ENCODE data around the gene DAGLB.

The DAGLB gene

GRCh38 chr7:6495597-6496262 is 48.0 kb upstream of the DAGLB start:
- H3K79me2 ChIP-seq (ENCODE audit: insufficient read depth, low read length): no peaks in the 10 kb centered on the region
- no peak overlapping the region for H3K9ac ChIP-seq (ENCODE audit: low read length)
- H3K4me2 ChIP-seq (ENCODE audit: low read length): no peak overlapping the region
- H3K27ac ChIP-seq (ENCODE audit: low read depth, low read length, poor library complexity, severe bottlenecking): no peak overlapping the region
- TF ChIP-seq CTCF (IDR thresholded peaks at IDR 0.05; ENCODE audit: low read length) (no peak), EZH2 (IDR thresholded peaks at IDR 0.05; ENCODE audit: borderline replicate concordance, low read length) (no peak)
- no peak overlapping the region for H3K4me3 ChIP-seq (ENCODE audit: low read depth, low read length, poor library complexity, severe bottlenecking)
- no peaks in the 10 kb centered on the region for H3K36me3 ChIP-seq (ENCODE audit: insufficient read depth, low read length)
- H3K9me2 ChIP-seq (ENCODE audit: low read depth, low read length): no peaks in the 10 kb centered on the region
- no peak overlapping the region for H2AFZ ChIP-seq (ENCODE audit: low read length)
- H3K4me1 ChIP-seq (ENCODE audit: insufficient read depth, low read length, severe bottlenecking): no peaks in the 10 kb centered on the region
- H3K9me3 ChIP-seq (ENCODE audit: low read length): no peaks in the 10 kb centered on the region
- no peaks in the 10 kb centered on the region for H3F3A ChIP-seq (ENCODE audit: insufficient read depth, low read length)
- H4K20me1 ChIP-seq (ENCODE audit: insufficient read depth, low read length): no peaks in the 10 kb centered on the region
- no peaks in the 10 kb centered on the region; the same call in 1 of the 2 replicates for H3K27me3 ChIP-seq (ENCODE audit: insufficient read depth, low read length)

DNA sequence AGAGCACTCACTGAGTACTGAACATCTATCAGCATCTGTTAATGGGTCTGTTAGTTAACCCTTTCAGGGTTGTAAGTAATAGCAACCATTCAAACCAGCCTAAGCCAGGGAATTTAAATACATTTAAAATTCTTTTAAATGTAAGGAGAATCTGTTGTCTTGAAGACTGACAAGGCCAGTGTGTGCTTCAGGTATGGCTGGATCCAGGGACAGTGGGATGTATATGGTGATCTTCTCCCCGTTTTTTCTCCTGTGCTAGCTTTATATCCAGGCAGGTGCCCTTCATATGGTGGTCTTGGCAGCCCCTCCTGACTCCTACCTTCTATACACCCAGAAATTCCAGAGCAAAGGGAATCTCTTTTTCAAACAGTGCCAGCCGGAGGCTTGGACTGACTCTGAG is 46.6 kb upstream of the DAGLB start:
- H3K4me3 ChIP-seq (ENCODE audit: low read depth, low read length, poor library complexity, severe bottlenecking): no peak overlapping the region
- H2AFZ ChIP-seq (ENCODE audit: low read length): no peak overlapping the region
- H3K9me2 ChIP-seq (ENCODE audit: low read depth, low read length): no peaks in the 10 kb centered on the region
- H4K20me1 ChIP-seq (ENCODE audit: insufficient read depth, low read length): no peaks in the 10 kb centered on the region
- H3K27ac ChIP-seq (ENCODE audit: low read depth, low read length, poor library complexity, severe bottlenecking): no peak overlapping the region
- H3K9ac ChIP-seq (ENCODE audit: low read length): no peak overlapping the region
- H3K27me3 ChIP-seq (ENCODE audit: insufficient read depth, low read length): no peaks in the 10 kb centered on the region; the same call in 1 of the 2 replicates
- H3K79me2 ChIP-seq (ENCODE audit: insufficient read depth, low read length): no peaks in the 10 kb centered on the region
- H3K9me3 ChIP-seq (ENCODE audit: low read length): no peaks in the 10 kb centered on the region
- no peak for TF ChIP-seq CTCF (IDR thresholded peaks at IDR 0.05; ENCODE audit: low read length)
- no peak for TF ChIP-seq EZH2 (IDR thresholded peaks at IDR 0.05; ENCODE audit: borderline replicate concordance, low read length)
- no peaks in the 10 kb centered on the region for H3K4me1 ChIP-seq (ENCODE audit: insufficient read depth, low read length, severe bottlenecking)
- no peaks in the 10 kb centered on the region for H3F3A ChIP-seq (ENCODE audit: insufficient read depth, low read length)
- no peak overlapping the region for H3K4me2 ChIP-seq (ENCODE audit: low read length)
- no peaks in the 10 kb centered on the region for H3K36me3 ChIP-seq (ENCODE audit: insufficient read depth, low read length)

GRCh38 chr7:6491194-6491593 is 43.4 kb upstream of the DAGLB start:
- no peak for TF ChIP-seq CTCF (IDR thresholded peaks at IDR 0.05; ENCODE audit: low read length)
- TF ChIP-seq EZH2 (IDR thresholded peaks at IDR 0.05; ENCODE audit: borderline replicate concordance, low read length): no peak
- Histone ChIP-seq H3K36me3 (ENCODE audit: insufficient read depth, low read length) (no peaks in the 10 kb centered on the region), H3F3A (ENCODE audit: insufficient read depth, low read length) (no peaks in the 10 kb centered on the region), H3K4me1 (ENCODE audit: insufficient read depth, low read length, severe bottlenecking) (no peaks in the 10 kb centered on the region), H3K79me2 (ENCODE audit: insufficient read depth, low read length) (no peaks in the 10 kb centered on the region), H3K4me3 (ENCODE audit: low read depth, low read length, poor library complexity, severe bottlenecking) (no peak overlapping the region), H3K9me2 (ENCODE audit: low read depth, low read length) (no peaks in the 10 kb centered on the region), H2AFZ (ENCODE audit: low read length) (no peak overlapping the region), H3K9ac (ENCODE audit: low read length) (no peak overlapping the region), H3K27me3 (ENCODE audit: insufficient read depth, low read length) (no peaks in the 10 kb centered on the region; the same call in 1 of the 2 replicates), H3K4me2 (ENCODE audit: low read length) (no peak overlapping the region), H3K9me3 (ENCODE audit: low read length) (no peaks in the 10 kb centered on the region), H3K27ac (ENCODE audit: low read depth, low read length, poor library complexity, severe bottlenecking) (no peak overlapping the region), H4K20me1 (ENCODE audit: insufficient read depth, low read length) (no peaks in the 10 kb centered on the region)

Data from OCI-LY1 (cell line).